H1 (cell line): ENCODE data around the gene ELAVL1. TPM values are rescaled to one million over a fixed set of nuclear protein-coding genes. Genes with fewer than 3 reads are reported as not detected.

Experiments
- BRCA1 ChIP-seq: IDR thresholded peaks from 2 replicates; pipeline ENCODE4 v1.6.1; 2012; ENCODE audit warnings: low read depth, low read length, improper control_type of control experiment
- CBX5 ChIP-seq: fragments of 300-800, 300-1000 bp; sonication (generic); IDR thresholded peaks from 2 replicates; pipeline ENCODE4 v1.7.1; 2016; ENCODE audit warnings: antibody characterized with exemption, low read length, low read depth
- JUND ChIP-seq: IDR thresholded peaks from 2 replicates; pipeline ENCODE4 v1.6.1; 2011; ENCODE audit warnings: mild to moderate bottlenecking, improper control_type of control experiment, low read length
- NANOG ChIP-seq: IDR thresholded peaks from 2 replicates; pipeline ENCODE4 v1.6.1; 2011; ENCODE audit warnings: low read length, low read depth, mild to moderate bottlenecking, inconsistent platforms; ENCODE audit not compliant: insufficient read depth, poor library complexity, severe bottlenecking
- PHF8 ChIP-seq: fragments of 200-600 bp; sonication (generic); conservative IDR thresholded peaks from 2 replicates; pipeline ENCODE4 v1.7.1; 2012; ENCODE audit warnings: low read depth, mild to moderate bottlenecking, inconsistent platforms, low read length, moderate library complexity
- POLR2AphosphoS5 ChIP-seq: IDR thresholded peaks from 2 replicates; pipeline ENCODE4 v1.6.1; 2011; ENCODE audit warnings: low read depth, low read length
- TEAD4 ChIP-seq: IDR thresholded peaks from 2 replicates; pipeline ENCODE4 v1.6.1; 2012; ENCODE audit warnings: low read depth, low read length, inconsistent platforms, mixed read lengths
- polyA plus RNA-seq, 7 experiments: library from polyadenylated mRNA; depleted of rRNA in 3 of 7; stranded (reverse) in 5 of 7; unstranded in 2 of 7; fragments of >200 nt in 5 of 7; fragments of 200-250 nt in 2 of 7; gene quantifications; 1 replicate in 5 of 7; 2 replicates in 1 of 7; 4 replicates in 1 of 7; pipeline versions ENCODE4 v1.2.1 to v1.2.3, GENCODE V29; 2011 to 2013; ENCODE audit warnings: missing spikeins in 2 of 7, mixed read lengths in 2 of 7
- total RNA-seq: library from RNA; stranded (reverse); fragmentation: NEBNext Ultra II Directional; extraction: Animal tissue kit (Norgen Biotek cat#: 25700); gene quantifications from 2 replicates; pipeline ENCODE4 v1.2.1, GENCODE V29; 2021
- TF ChIP-seq, protein P1 (sequence below): fragments of 300-600 bp; sonication (generic); IDR thresholded peaks from 2 replicates; pipeline ENCODE4 v1.7.1; 2012; ENCODE audit warnings: low read length, moderate library complexity, mild to moderate bottlenecking, inconsistent platforms; ENCODE audit not compliant: insufficient replicate concordance

ELAVL1 gene
- total and polyA plus RNA-seq, 2 of the 8 experiments (the other 6 are each of a cell fraction or from before 2014, with no cell fraction given) = 56.7 to 163 TPM

DNA sequence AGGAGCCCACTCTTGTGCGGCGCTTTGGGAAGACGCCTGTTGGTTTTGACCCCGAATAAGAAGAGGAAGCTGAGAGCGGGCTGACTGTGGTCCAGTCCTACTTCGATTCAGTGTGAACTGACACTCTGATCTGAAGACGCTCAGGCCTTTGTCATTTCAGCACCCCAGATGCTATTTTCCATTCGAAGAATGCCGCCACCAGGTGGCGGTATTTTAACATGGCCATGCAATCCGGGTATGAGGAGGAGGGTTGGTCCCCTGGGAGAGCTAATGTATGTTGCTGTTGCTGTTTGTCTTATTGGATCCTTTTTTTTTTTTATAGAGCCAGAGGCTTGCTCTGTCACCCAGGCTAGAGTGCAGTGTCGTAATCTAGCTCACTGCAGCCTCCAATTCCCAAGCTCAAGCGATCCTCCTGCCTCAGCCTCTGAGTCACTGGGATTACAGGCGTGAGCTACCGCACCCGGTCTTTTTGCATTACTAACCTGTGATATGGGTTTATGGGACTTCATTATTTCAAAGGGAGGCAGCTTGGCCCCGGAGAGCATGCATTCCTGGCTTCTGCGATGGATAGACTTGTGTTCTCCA lies 61.2 kb downstream of the ELAVL1 start (continued):
- TF ChIP-seq, protein P1, sequence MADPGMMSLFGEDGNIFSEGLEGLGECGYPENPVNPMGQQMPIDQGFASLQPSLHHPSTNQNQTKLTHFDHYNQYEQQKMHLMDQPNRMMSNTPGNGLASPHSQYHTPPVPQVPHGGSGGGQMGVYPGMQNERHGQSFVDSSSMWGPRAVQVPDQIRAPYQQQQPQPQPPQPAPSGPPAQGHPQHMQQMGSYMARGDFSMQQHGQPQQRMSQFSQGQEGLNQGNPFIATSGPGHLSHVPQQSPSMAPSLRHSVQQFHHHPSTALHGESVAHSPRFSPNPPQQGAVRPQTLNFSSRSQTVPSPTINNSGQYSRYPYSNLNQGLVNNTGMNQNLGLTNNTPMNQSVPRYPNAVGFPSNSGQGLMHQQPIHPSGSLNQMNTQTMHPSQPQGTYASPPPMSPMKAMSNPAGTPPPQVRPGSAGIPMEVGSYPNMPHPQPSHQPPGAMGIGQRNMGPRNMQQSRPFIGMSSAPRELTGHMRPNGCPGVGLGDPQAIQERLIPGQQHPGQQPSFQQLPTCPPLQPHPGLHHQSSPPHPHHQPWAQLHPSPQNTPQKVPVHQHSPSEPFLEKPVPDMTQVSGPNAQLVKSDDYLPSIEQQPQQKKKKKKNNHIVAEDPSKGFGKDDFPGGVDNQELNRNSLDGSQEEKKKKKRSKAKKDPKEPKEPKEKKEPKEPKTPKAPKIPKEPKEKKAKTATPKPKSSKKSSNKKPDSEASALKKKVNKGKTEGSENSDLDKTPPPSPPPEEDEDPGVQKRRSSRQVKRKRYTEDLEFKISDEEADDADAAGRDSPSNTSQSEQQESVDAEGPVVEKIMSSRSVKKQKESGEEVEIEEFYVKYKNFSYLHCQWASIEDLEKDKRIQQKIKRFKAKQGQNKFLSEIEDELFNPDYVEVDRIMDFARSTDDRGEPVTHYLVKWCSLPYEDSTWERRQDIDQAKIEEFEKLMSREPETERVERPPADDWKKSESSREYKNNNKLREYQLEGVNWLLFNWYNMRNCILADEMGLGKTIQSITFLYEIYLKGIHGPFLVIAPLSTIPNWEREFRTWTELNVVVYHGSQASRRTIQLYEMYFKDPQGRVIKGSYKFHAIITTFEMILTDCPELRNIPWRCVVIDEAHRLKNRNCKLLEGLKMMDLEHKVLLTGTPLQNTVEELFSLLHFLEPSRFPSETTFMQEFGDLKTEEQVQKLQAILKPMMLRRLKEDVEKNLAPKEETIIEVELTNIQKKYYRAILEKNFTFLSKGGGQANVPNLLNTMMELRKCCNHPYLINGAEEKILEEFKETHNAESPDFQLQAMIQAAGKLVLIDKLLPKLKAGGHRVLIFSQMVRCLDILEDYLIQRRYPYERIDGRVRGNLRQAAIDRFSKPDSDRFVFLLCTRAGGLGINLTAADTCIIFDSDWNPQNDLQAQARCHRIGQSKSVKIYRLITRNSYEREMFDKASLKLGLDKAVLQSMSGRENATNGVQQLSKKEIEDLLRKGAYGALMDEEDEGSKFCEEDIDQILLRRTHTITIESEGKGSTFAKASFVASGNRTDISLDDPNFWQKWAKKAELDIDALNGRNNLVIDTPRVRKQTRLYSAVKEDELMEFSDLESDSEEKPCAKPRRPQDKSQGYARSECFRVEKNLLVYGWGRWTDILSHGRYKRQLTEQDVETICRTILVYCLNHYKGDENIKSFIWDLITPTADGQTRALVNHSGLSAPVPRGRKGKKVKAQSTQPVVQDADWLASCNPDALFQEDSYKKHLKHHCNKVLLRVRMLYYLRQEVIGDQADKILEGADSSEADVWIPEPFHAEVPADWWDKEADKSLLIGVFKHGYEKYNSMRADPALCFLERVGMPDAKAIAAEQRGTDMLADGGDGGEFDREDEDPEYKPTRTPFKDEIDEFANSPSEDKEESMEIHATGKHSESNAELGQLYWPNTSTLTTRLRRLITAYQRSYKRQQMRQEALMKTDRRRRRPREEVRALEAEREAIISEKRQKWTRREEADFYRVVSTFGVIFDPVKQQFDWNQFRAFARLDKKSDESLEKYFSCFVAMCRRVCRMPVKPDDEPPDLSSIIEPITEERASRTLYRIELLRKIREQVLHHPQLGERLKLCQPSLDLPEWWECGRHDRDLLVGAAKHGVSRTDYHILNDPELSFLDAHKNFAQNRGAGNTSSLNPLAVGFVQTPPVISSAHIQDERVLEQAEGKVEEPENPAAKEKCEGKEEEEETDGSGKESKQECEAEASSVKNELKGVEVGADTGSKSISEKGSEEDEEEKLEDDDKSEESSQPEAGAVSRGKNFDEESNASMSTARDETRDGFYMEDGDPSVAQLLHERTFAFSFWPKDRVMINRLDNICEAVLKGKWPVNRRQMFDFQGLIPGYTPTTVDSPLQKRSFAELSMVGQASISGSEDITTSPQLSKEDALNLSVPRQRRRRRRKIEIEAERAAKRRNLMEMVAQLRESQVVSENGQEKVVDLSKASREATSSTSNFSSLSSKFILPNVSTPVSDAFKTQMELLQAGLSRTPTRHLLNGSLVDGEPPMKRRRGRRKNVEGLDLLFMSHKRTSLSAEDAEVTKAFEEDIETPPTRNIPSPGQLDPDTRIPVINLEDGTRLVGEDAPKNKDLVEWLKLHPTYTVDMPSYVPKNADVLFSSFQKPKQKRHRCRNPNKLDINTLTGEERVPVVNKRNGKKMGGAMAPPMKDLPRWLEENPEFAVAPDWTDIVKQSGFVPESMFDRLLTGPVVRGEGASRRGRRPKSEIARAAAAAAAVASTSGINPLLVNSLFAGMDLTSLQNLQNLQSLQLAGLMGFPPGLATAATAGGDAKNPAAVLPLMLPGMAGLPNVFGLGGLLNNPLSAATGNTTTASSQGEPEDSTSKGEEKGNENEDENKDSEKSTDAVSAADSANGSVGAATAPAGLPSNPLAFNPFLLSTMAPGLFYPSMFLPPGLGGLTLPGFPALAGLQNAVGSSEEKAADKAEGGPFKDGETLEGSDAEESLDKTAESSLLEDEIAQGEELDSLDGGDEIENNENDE = no peak
- TF ChIP-seq NANOG (no peak), POLR2AphosphoS5 (no peak), JUND (no peak), CBX5 (no peak), PHF8 (no peak; the same call in 1 of the 2 replicates), TEAD4 (peak; percentile 68), BRCA1 (no peak)
